Transverse colon (tissue), 4 donors: Measurements from ENCODE around the gene CRYBG1. TPM values are rescaled to one million over a fixed set of nuclear protein-coding genes. Genes with fewer than 3 reads are reported as not detected.

Experiments
- DNase-seq: peaks from one replicate; pipeline ENCODE4 v3.0.0-alpha.2; 2019
- H3K27ac ChIP-seq, 4 donors: fragments of 200-600 bp; sonication (generic); 2 replicates each; pipeline ENCODE4 v1.5.1; 2016 to 2018; ENCODE audit warnings: inconsistent platforms in 4 of 4
- H3K27me3 ChIP-seq: fragments of 200-600 bp; sonication (generic); 2 replicates; pipeline ENCODE4 v1.5.1; 2017; ENCODE audit warnings: inconsistent platforms
- H3K36me3 ChIP-seq, 4 donors: fragments of 200-600 bp; sonication (generic); 2 replicates each; pipeline ENCODE4 v1.5.1; 2017 to 2019; ENCODE audit warnings: inconsistent platforms in 4 of 4
- H3K4me1 ChIP-seq, 4 donors: fragments of 200-600 bp; sonication (generic); 2 replicates each; pipeline ENCODE4 v1.5.1; 2017 to 2020; ENCODE audit warnings: inconsistent platforms in 4 of 4
- H3K4me3 ChIP-seq, 4 donors: fragments of 200-600 bp; sonication (generic); 1 replicate in 1 of 4; 2 replicates in 3 of 4; pipeline versions ENCODE4 v1.5.1 to v1.6.1; 2017 to 2019; ENCODE audit warnings: inconsistent platforms in 4 of 4
- H3K9me3 ChIP-seq, 2 donors: fragments of 200-600 bp; sonication (generic); 2 replicates each; pipeline ENCODE4 v1.5.1; 2017 to 2019; ENCODE audit warnings: inconsistent platforms in 2 of 2
- CTCF ChIP-seq, 5 experiments: fragments of 200-600 bp in 3 of 5; fragments of 450-650 bp in 2 of 5; sonication (generic) in 3 of 5; IDR thresholded peaks; 1 replicate in 2 of 5; 2 replicates in 3 of 5; pipeline ENCODE4 v1.5.1; 2016 to 2017; ENCODE audit warnings: antibody characterized with exemption in 5 of 5, inconsistent platforms in 3 of 5, mild to moderate bottlenecking in 2 of 5, moderate library complexity in 1 of 5
- EP300 ChIP-seq: sonication (generic); formaldehyde crosslinking; IDR thresholded peaks from one replicate; pipeline ENCODE4 v1.6.1; 2017; ENCODE audit warnings: antibody characterized with exemption, low read depth
- POLR2A ChIP-seq: fragments of 450-650 bp; IDR thresholded peaks from one replicate; pipeline ENCODE4 v1.6.1; 2016; ENCODE audit warnings: antibody characterized with exemption, mild to moderate bottlenecking, moderate library complexity
- POLR2AphosphoS5 ChIP-seq, 3 donors: sonication (generic); formaldehyde crosslinking; IDR thresholded peaks; one replicate each; pipeline ENCODE4 v1.6.1; 2016; ENCODE audit warnings: antibody characterized with exemption in 3 of 3
- WGBS, 2 donors: methylation state at CpG; one replicate each; pipeline ENCODE4 v1.1.5; 2018; ENCODE audit warnings: low coverage in 1 of 2; 5-methylcytosine and 5-hydroxymethylcytosine counted together
- in situ Hi-C, 4 donors: fragments of 200-750 bp; cut with MboI; loops; one replicate each; pipeline versions ENCODE4 v1.15.0 to v1.15.1; 2017; ENCODE audit warnings: low sequenced_read_pairs in 3 of 4, low pct_ligation_motif_present in 1 of 4, low pct_unique_long_range_greater_than_20kb in 1 of 4
- intact Hi-C: fragments of 100-400 bp; cut with DNase I; formaldehyde crosslinking; loops from one replicate; pipeline ENCODE4 v1.15.1; 2023; ENCODE audit warnings: low total_unique reads
- total RNA-seq, 4 donors: library from RNA; depleted of rRNA; stranded (reverse); fragments of >200 nt; gene quantifications; one replicate each; pipeline ENCODE4 v1.1.0, GENCODE V29; 2016

CRYBG1 gene
- total RNA-seq, 4 donors from 2014 or later: 64.3 to 112 (median 70.2) TPM

- Histone ChIP-seq H3K27ac (no peak overlapping the region), H3K36me3 (no peaks in the 10 kb centered on the region), H3K27me3 (no peaks in the 10 kb centered on the region), H3K4me3 (no peak overlapping the region), H3K4me1 (no peaks in the 10 kb centered on the region), H3K9me3 (no peaks in the 10 kb centered on the region)
- 64 to 83% methylated on average over 4 to 6 of the region's 6 CpGs for WGBS, 2 donors
- TF ChIP-seq CTCF (IDR thresholded peaks at IDR 0.05) (peak in 3 of 5 experiments; percentile 15 to 32 (median 18)), POLR2A (no peak)
- DNase-seq: peak; percentile 40
- intact Hi-C loops (no loop called here), in situ Hi-C loops (loop anchor here in 3 of 4 donors (10.0 to 25.0 kb wide), 2 partner anchors 365 to 378 kb away; partner anchors contain the start of gene CD24 (in 2 of the 3))
Observed at GRCh38 chr6:106609699-106610098, 249.2 kb downstream of the CRYBG1 start.

DNA sequence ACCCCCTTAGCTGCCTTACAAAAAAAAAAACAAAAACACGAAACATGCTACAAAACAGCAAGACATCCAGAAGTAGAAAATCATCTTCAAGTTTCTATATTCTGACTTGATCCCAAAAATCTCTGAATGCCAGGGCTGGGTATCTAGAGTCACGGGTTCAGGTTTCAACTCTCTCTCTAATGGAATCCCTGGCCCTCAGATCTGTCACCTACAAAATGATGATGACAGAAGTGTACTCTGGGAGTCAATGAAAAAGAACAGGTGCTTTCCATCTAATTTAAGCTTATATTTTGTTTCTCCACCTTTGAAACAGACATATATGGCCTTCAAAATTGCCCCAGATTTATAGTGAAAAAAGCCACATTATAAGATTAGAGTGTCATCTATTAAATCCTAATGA lies 250.5 kb downstream of the CRYBG1 start:
- Histone ChIP-seq H3K36me3 (no peaks in the 10 kb centered on the region), H3K9me3 (no peaks in the 10 kb centered on the region), H3K27ac (no peak overlapping the region), H3K4me3 (no peak overlapping the region), H3K27me3 (no peaks in the 10 kb centered on the region), H3K4me1 (no peaks in the 10 kb centered on the region)
- no peak for DNase-seq
- in situ Hi-C loops: loop anchor here in 1 of 4 donors (25.0 kb wide), 1 partner anchor 376 kb away; no protein-coding TSS in a partner anchor
- no peak for TF ChIP-seq POLR2AphosphoS5 (IDR thresholded peaks at IDR 0.05)
- no peak for TF ChIP-seq EP300
- TF ChIP-seq POLR2A: no peak
- TF ChIP-seq CTCF (IDR thresholded peaks at IDR 0.05): no peak
- WGBS, 2 donors: 95 to 97% methylated on average over 2 of the region's 2 CpGs
- intact Hi-C loops: no loop called here

- TF ChIP-seq POLR2AphosphoS5 (IDR thresholded peaks at IDR 0.05) (no peak), POLR2A (no peak), CTCF (IDR thresholded peaks at IDR 0.05) (no peak), EP300 (no peak)
- Histone ChIP-seq H3K36me3 (no peaks in the 10 kb centered on the region), H3K27ac (no peak overlapping the region), H3K4me1 (peaks cover 0 to 4% (median 0%) of the 10 kb centered on the region in 4 donors), H3K9me3 (no peaks in the 10 kb centered on the region), H3K4me3 (no peak overlapping the region), H3K27me3 (no peaks in the 10 kb centered on the region)
- no peak for DNase-seq
- in situ Hi-C loops (loop anchor here in 1 of 4 donors (25.0 kb wide), 1 partner anchor 374 kb away; no protein-coding TSS in a partner anchor), intact Hi-C loops (no loop called here)
- 88 to 91% methylated on average over 6 to 9 of the region's 9 CpGs for WGBS, 2 donors
Observed at GRCh38 chr6:106612671-106613416, 252.3 kb downstream of the CRYBG1 start.

DNA sequence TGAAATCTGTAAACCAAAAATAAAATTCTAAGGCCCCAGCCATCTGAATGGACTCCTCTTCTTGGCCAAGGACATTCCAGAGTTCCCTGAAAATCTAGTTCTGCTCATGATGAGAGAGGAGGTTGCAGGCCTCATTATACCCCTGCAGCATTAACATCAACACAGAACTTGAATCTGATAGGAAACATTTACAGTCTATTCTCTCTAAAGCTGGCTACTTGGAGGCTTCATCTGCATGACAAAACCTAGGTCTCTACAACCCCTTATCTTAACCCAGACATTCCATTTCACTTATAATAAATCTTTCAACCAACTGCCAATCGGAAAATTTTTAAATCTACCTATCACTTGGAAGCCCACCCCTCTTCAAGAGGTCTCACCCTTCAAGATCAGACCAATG lies 253.1 kb downstream of the CRYBG1 start:
- in situ Hi-C loops: loop anchor here in 1 of 4 donors (25.0 kb wide), 1 partner anchor 374 kb away; no protein-coding TSS in a partner anchor
- Histone ChIP-seq H3K36me3 (no peaks in the 10 kb centered on the region), H3K9me3 (no peaks in the 10 kb centered on the region), H3K4me3 (no peak overlapping the region), H3K27ac (no peak overlapping the region), H3K27me3 (no peaks in the 10 kb centered on the region), H3K4me1 (peaks cover 0 to 8% (median 0%) of the 10 kb centered on the region in 4 donors)
- intact Hi-C loops: no loop called here
- 86 to 92% methylated on average over 1 of the region's 1 CpG for WGBS, 2 donors
- no peak for TF ChIP-seq POLR2AphosphoS5 (IDR thresholded peaks at IDR 0.05)
- no peak for DNase-seq
